HepG2 (cell line): ENCODE data around the gene DOK1. TPM values are rescaled to one million over a fixed set of nuclear protein-coding genes. Genes with fewer than 3 reads are reported as not detected.

Experiments used
- HDAC1 ChIP-seq: sonication (generic); formaldehyde crosslinking; IDR thresholded peaks from 2 replicates; pipeline ENCODE4 v1.5.1; 2020; ENCODE audit warnings: mild to moderate bottlenecking, missing genetic modification reagents
- NCOA5 ChIP-seq: sonication (generic); formaldehyde crosslinking; IDR thresholded peaks from 2 replicates; pipeline ENCODE4 v1.4.0; 2020; ENCODE audit warnings: missing genetic modification reagents
- NCOR1 ChIP-seq: fragments of 200-600 bp; sonication (generic); IDR thresholded peaks from 2 replicates; pipeline ENCODE4 v1.7.0; 2017; ENCODE audit warnings: antibody characterized with exemption, low read length, borderline replicate concordance
- NFE2 ChIP-seq: sonication (generic); formaldehyde crosslinking; IDR thresholded peaks from 2 replicates; pipeline ENCODE4 v1.4.0; 2020; ENCODE audit warnings: missing genetic modification reagents
- SRF ChIP-seq: IDR thresholded peaks from 2 replicates; pipeline ENCODE4 v1.6.1; 2011; ENCODE audit warnings: mild to moderate bottlenecking, low read depth, low read length, moderate library complexity
- XBP1 ChIP-seq: sonication (generic); formaldehyde crosslinking; IDR thresholded peaks from 2 replicates; pipeline ENCODE4 v1.5.0; 2020; ENCODE audit warnings: missing genetic modification reagents
- XRCC5 ChIP-seq: fragments of 200-400 bp; formaldehyde crosslinking; optimal IDR thresholded peaks from 2 replicates; pipeline ENCODE3; 2017; ENCODE audit warnings: mild to moderate bottlenecking, low read length
- ZNF136 ChIP-seq: sonication (generic); formaldehyde crosslinking; IDR thresholded peaks from 2 replicates; pipeline ENCODE4 v1.8.1; 2022; ENCODE audit warnings: low read depth, mild to moderate bottlenecking, moderate library complexity, missing genetic modification reagents
- ZNF326 ChIP-seq: sonication (generic); formaldehyde crosslinking; IDR thresholded peaks from 2 replicates; pipeline ENCODE4 v1.4.0; 2020; ENCODE audit warnings: missing genetic modification reagents, borderline replicate concordance
- ZNF496 ChIP-seq: sonication (generic); formaldehyde crosslinking; IDR thresholded peaks from 2 replicates; pipeline ENCODE4 v1.8.1; 2023; ENCODE audit warnings: mild to moderate bottlenecking, moderate library complexity, missing genetic modification reagents; ENCODE audit not compliant: insufficient replicate concordance
- ZNF562 ChIP-seq: sonication (generic); formaldehyde crosslinking; IDR thresholded peaks from 2 replicates; pipeline ENCODE4 v1.8.0; 2022; ENCODE audit warnings: missing genetic modification reagents, borderline replicate concordance
- ZNF687 ChIP-seq: sonication (generic); formaldehyde crosslinking; IDR thresholded peaks from 2 replicates; pipeline ENCODE4 v1.5.1; 2020; ENCODE audit warnings: mild to moderate bottlenecking, missing genetic modification reagents, moderate library complexity
- ZNF773 ChIP-seq: sonication (generic); formaldehyde crosslinking; IDR thresholded peaks from 2 replicates; pipeline ENCODE4 v1.4.0; 2020; ENCODE audit warnings: missing genetic modification reagents, borderline replicate concordance
- polyA plus RNA-seq, 8 experiments: library from polyadenylated mRNA; depleted of rRNA in 3 of 8; stranded (reverse) in 7 of 8; unstranded in 1 of 8; fragments of >200 nt; fragmentation: Illumina TruSeq in 4 of 8; extraction: Trizol in 4 of 8; gene quantifications; 2 replicates each; pipeline versions ENCODE4 v1.2.1 to v1.2.3, GENCODE V29; 2011 to 2016; ENCODE audit warnings: low read depth in 4 of 8, missing spikeins in 1 of 8, mixed read lengths in 1 of 8; ENCODE audit not compliant: insufficient read depth in 1 of 8
- total RNA-seq, 5 experiments: library from RNA; depleted of rRNA; stranded (reverse); fragments of >200 nt; fragmentation: Illumina TruSeq; extraction: Trizol; gene quantifications; 2 replicates each; pipeline ENCODE4 v1.2.3, GENCODE V29; 2016; ENCODE audit warnings: low read depth in 1 of 5
- TF ChIP-seq, protein P1 (sequence below): sonication (generic); formaldehyde crosslinking; IDR thresholded peaks from 2 replicates; pipeline ENCODE4 v1.4.0; 2020; ENCODE audit warnings: missing genetic modification reagents, borderline replicate concordance
- TF ChIP-seq, protein P2 (sequence below): sonication (generic); formaldehyde crosslinking; IDR thresholded peaks from 2 replicates; pipeline ENCODE4 v1.4.0; 2020; ENCODE audit warnings: missing genetic modification reagents
- TF ChIP-seq, protein P3 (sequence below): sonication (generic); formaldehyde crosslinking; IDR thresholded peaks from 2 replicates; pipeline ENCODE4 v1.5.1; 2020; ENCODE audit warnings: missing genetic modification reagents, mild to moderate bottlenecking, borderline replicate concordance
- TF ChIP-seq, protein P4 (sequence below): sonication (generic); formaldehyde crosslinking; IDR thresholded peaks from 2 replicates; pipeline ENCODE4 v1.4.0; 2020; ENCODE audit warnings: missing genetic modification reagents

DOK1 gene
- total and polyA plus RNA-seq, 2 of the 13 experiments (the other 11 are each of a cell fraction or from before 2014, with no cell fraction given) = 0.53 to 0.74 TPM

- TF ChIP-seq, protein P1, sequence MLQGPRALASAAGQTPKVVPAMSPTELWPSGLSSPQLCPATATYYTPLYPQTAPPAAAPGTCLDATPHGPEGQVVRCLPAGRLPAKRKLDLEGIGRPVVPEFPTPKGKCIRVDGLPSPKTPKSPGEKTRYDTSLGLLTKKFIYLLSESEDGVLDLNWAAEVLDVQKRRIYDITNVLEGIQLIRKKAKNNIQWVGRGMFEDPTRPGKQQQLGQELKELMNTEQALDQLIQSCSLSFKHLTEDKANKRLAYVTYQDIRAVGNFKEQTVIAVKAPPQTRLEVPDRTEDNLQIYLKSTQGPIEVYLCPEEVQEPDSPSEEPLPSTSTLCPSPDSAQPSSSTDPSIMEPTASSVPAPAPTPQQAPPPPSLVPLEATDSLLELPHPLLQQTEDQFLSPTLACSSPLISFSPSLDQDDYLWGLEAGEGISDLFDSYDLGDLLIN (CRISPR knock-in tag) = peak; percentile 39; the same call in 1 of the 2 replicates
- TF ChIP-seq, protein P2, sequence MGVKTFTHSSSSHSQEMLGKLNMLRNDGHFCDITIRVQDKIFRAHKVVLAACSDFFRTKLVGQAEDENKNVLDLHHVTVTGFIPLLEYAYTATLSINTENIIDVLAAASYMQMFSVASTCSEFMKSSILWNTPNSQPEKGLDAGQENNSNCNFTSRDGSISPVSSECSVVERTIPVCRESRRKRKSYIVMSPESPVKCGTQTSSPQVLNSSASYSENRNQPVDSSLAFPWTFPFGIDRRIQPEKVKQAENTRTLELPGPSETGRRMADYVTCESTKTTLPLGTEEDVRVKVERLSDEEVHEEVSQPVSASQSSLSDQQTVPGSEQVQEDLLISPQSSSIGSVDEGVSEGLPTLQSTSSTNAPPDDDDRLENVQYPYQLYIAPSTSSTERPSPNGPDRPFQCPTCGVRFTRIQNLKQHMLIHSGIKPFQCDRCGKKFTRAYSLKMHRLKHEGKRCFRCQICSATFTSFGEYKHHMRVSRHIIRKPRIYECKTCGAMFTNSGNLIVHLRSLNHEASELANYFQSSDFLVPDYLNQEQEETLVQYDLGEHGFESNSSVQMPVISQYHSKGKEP (CRISPR knock-in tag) = 0 out of 2 replicates have a peak, but pooled peaks have one; percentile 60
- TF ChIP-seq ZNF687 (CRISPR knock-in tag) (peak; percentile 94), XBP1 (no peak), ZNF136 (peak; percentile 79; the same call in 1 of the 2 replicates), ZNF562 (CRISPR knock-in tag) (no peak), ZNF773 (CRISPR knock-in tag) (no peak), XRCC5 (peak; percentile 94), SRF (peak; percentile 38; the same call in 1 of the 2 replicates), ZNF326 (peak; percentile 92; the same call in 1 of the 2 replicates), NCOR1 (no peak; the same call in 1 of the 2 replicates), NFE2 (CRISPR knock-in tag) (no peak), ZNF496 (CRISPR knock-in tag) (no peak), HDAC1 (CRISPR knock-in tag) (peak; percentile 75), NCOA5 (peak; percentile 86; the same call in 1 of the 2 replicates)
- TF ChIP-seq, protein P3, sequence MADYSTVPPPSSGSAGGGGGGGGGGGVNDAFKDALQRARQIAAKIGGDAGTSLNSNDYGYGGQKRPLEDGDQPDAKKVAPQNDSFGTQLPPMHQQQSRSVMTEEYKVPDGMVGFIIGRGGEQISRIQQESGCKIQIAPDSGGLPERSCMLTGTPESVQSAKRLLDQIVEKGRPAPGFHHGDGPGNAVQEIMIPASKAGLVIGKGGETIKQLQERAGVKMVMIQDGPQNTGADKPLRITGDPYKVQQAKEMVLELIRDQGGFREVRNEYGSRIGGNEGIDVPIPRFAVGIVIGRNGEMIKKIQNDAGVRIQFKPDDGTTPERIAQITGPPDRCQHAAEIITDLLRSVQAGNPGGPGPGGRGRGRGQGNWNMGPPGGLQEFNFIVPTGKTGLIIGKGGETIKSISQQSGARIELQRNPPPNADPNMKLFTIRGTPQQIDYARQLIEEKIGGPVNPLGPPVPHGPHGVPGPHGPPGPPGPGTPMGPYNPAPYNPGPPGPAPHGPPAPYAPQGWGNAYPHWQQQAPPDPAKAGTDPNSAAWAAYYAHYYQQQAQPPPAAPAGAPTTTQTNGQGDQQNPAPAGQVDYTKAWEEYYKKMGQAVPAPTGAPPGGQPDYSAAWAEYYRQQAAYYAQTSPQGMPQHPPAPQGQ = peak; percentile 88; the same call in 1 of the 2 replicates
- TF ChIP-seq, protein P4, sequence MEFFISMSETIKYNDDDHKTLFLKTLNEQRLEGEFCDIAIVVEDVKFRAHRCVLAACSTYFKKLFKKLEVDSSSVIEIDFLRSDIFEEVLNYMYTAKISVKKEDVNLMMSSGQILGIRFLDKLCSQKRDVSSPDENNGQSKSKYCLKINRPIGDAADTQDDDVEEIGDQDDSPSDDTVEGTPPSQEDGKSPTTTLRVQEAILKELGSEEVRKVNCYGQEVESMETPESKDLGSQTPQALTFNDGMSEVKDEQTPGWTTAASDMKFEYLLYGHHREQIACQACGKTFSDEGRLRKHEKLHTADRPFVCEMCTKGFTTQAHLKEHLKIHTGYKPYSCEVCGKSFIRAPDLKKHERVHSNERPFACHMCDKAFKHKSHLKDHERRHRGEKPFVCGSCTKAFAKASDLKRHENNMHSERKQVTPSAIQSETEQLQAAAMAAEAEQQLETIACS = no peak
These were observed 47.2 kb upstream of the DOK1 start, which contains the start of gene PCGF1 (continued) for GRCh38 chr2:74507145-74507925.
